ENCODE data around the gene RABEP1.
"Not testable (repeated sequence)": the region's sequence is repeated elsewhere in the genome, so short reads cannot be mapped to it uniquely, and the experiment has no call there.

RABEP1 gene

GRCh38 chr17:5408186-5408585 lies 126.1 kb downstream of the RABEP1 start:
- Mint-ChIP-seq H3K9me3 (no peaks in the 10 kb centered on the region), H3K27ac (no peak overlapping the region), H3K36me3 (peaks cover 30 to 36% of the 10 kb centered on the region in 2 donors), H3K4me3 (no peak overlapping the region), H3K27me3 (no peaks in the 10 kb centered on the region), H3K4me1 (peaks cover 22 to 32% of the 10 kb centered on the region in 2 donors)
- DNase-seq (no peak), ATAC-seq (replicated peaks) (no peak)

- no peaks in the 10 kb centered on the region for H3K27me3 Mint-ChIP-seq
- H3K4me3 Mint-ChIP-seq: peak overlapping the region; percentile 49 to 70
- H3K36me3 Mint-ChIP-seq: peaks cover 31 to 37% of the 10 kb centered on the region in 2 donors
- H3K27ac Mint-ChIP-seq: peak overlapping the region; percentile 77
- H3K4me1 Mint-ChIP-seq: peaks cover 27 to 38% of the 10 kb centered on the region in 2 donors
- DNase-seq (no peak), ATAC-seq (replicated peaks) (peak; percentile 52 to 69)
- H3K9me3 Mint-ChIP-seq: no peaks in the 10 kb centered on the region
Observed at GRCh38 chr17:5410594-5411272, 128.6 kb downstream of the RABEP1 start.

- Mint-ChIP-seq H3K27me3 (no peaks in the 10 kb centered on the region), H3K27ac (peak overlapping the region; percentile 32), H3K4me3 (no peak overlapping the region), H3K9me3 (no peaks in the 10 kb centered on the region), H3K4me1 (peaks cover 28 to 43% of the 10 kb centered on the region in 2 donors), H3K36me3 (peaks cover 44 to 58% of the 10 kb centered on the region in 2 donors)
- no peak for DNase-seq
- ATAC-seq (replicated peaks): no peak
Observed at GRCh38 chr17:5413682-5414081, 131.6 kb downstream of the RABEP1 start.

- DNase-seq (no peak), ATAC-seq (replicated peaks) (no peak)
- Mint-ChIP-seq H3K27ac (peak overlapping the region; percentile 37), H3K27me3 (no peaks in the 10 kb centered on the region), H3K9me3 (no peaks in the 10 kb centered on the region), H3K36me3 (peaks cover 39 to 53% of the 10 kb centered on the region in 2 donors), H3K4me1 (peaks cover 26 to 39% of the 10 kb centered on the region in 2 donors), H3K4me3 (peak overlapping the region; percentile 72)
Observed at GRCh38 chr17:5416901-5417300, 134.8 kb downstream of the RABEP1 start.

- Mint-ChIP-seq H3K9me3 (no peaks in the 10 kb centered on the region), H3K27me3 (no peaks in the 10 kb centered on the region), H3K36me3 (peaks cover 23 to 41% of the 10 kb centered on the region in 2 donors), H3K27ac (peak overlapping the region; percentile 98), H3K4me1 (peaks cover 13 to 32% of the 10 kb centered on the region in 2 donors), H3K4me3 (peak overlapping the region; percentile 93 to 98)
- peak; percentile 80 for DNase-seq
- ATAC-seq (replicated peaks): peak; percentile 66 to 67
Observed at GRCh38 chr17:5418858-5419355, 136.8 kb downstream of the RABEP1 start.

GRCh38 chr17:5419356-5419958 lies 137.4 kb downstream of the RABEP1 start, which contains the start of gene NUP88:
Gene NUP88 (minus strand): TSS chr17:5419662. CDS start chr17:5419650, 12 bp downstream.
- peak; percentile 88 to 91 for ATAC-seq (replicated peaks)
- peaks cover 23 to 41% of the 10 kb centered on the region in 2 donors for H3K36me3 Mint-ChIP-seq
- peaks cover 13 to 32% of the 10 kb centered on the region in 2 donors for H3K4me1 Mint-ChIP-seq
- H3K9me3 Mint-ChIP-seq: no peaks in the 10 kb centered on the region
- H3K4me3 Mint-ChIP-seq: peak within 1 kb of the TSS; percentile 93 to 98
- no peaks in the 10 kb centered on the region for H3K27me3 Mint-ChIP-seq
- DNase-seq: peak; percentile 97
- H3K27ac Mint-ChIP-seq: peak within 1 kb of the TSS; percentile 98

- H3K36me3 Mint-ChIP-seq: peaks cover 23 to 45% of the 10 kb centered on the region in 2 donors
- peak within 1 kb of the TSS; percentile 93 to 98 for H3K4me3 Mint-ChIP-seq
- DNase-seq (peak; percentile 83), ATAC-seq (replicated peaks) (peak; percentile 67 to 72)
- H3K9me3 Mint-ChIP-seq: no peaks in the 10 kb centered on the region
- H3K4me1 Mint-ChIP-seq: peaks cover 13 to 32% of the 10 kb centered on the region in 2 donors
- H3K27me3 Mint-ChIP-seq: no peaks in the 10 kb centered on the region
- peak within 1 kb of the TSS; percentile 98 for H3K27ac Mint-ChIP-seq
Observed at GRCh38 chr17:5419959-5420653, 138.0 kb downstream of the RABEP1 start, which contains the start of gene RPAIN. Gene RPAIN (plus strand): TSS chr17:5420182. CDS start chr17:5420211, 29 bp downstream.

- no peak for DNase-seq
- H3K4me1 Mint-ChIP-seq: peaks cover 11 to 26% of the 10 kb centered on the region in 2 donors
- ATAC-seq (replicated peaks): no peak
- H3K36me3 Mint-ChIP-seq: peaks cover 22 to 49% of the 10 kb centered on the region in 2 donors
- H3K27ac Mint-ChIP-seq: no peak overlapping the region
- no peaks in the 10 kb centered on the region for H3K27me3 Mint-ChIP-seq
- H3K9me3 Mint-ChIP-seq: no peaks in the 10 kb centered on the region
- no peak overlapping the region for H3K4me3 Mint-ChIP-seq
Observed at GRCh38 chr17:5422505-5422904, 140.4 kb downstream of the RABEP1 start.

GRCh38 chr17:5424909-5425308 lies 142.8 kb downstream of the RABEP1 start:
- ATAC-seq (replicated peaks) (no peak), DNase-seq (no peak)
- H3K27me3 Mint-ChIP-seq: no peaks in the 10 kb centered on the region
- no peak overlapping the region for H3K27ac Mint-ChIP-seq
- peaks cover 24 to 58% of the 10 kb centered on the region in 2 donors for H3K36me3 Mint-ChIP-seq
- peaks cover 18 to 26% of the 10 kb centered on the region in 2 donors for H3K4me1 Mint-ChIP-seq
- H3K4me3 Mint-ChIP-seq: no peak overlapping the region
- H3K9me3 Mint-ChIP-seq: no peaks in the 10 kb centered on the region

GRCh38 chr17:5425826-5426225 lies 143.7 kb downstream of the RABEP1 start:
- H3K36me3 Mint-ChIP-seq: peaks cover 28 to 59% of the 10 kb centered on the region in 2 donors
- DNase-seq: no peak
- H3K4me3 Mint-ChIP-seq: no peak overlapping the region
- H3K4me1 Mint-ChIP-seq: peaks cover 20 to 26% of the 10 kb centered on the region in 2 donors
- no peak overlapping the region for H3K27ac Mint-ChIP-seq
- H3K27me3 Mint-ChIP-seq: no peaks in the 10 kb centered on the region
- ATAC-seq (replicated peaks): no peak
- no peaks in the 10 kb centered on the region for H3K9me3 Mint-ChIP-seq

- DNase-seq (no peak), ATAC-seq (replicated peaks) (no peak)
- no peak overlapping the region for H3K27ac Mint-ChIP-seq
- no peaks in the 10 kb centered on the region for H3K27me3 Mint-ChIP-seq
- H3K4me1 Mint-ChIP-seq: peaks cover 11 to 15% of the 10 kb centered on the region in 2 donors
- H3K36me3 Mint-ChIP-seq: peaks cover 32 to 67% of the 10 kb centered on the region in 2 donors
- no peak overlapping the region for H3K4me3 Mint-ChIP-seq
- H3K9me3 Mint-ChIP-seq: no peaks in the 10 kb centered on the region
Observed at GRCh38 chr17:5429191-5429887, 147.3 kb downstream of the RABEP1 start.

GRCh38 chr17:5430413-5430999 lies 148.4 kb downstream of the RABEP1 start:
- Mint-ChIP-seq H3K27me3 (no peaks in the 10 kb centered on the region), H3K4me3 (no peak overlapping the region), H3K9me3 (no peaks in the 10 kb centered on the region), H3K4me1 (peaks cover 16 to 18% of the 10 kb centered on the region in 2 donors), H3K27ac (peak overlapping the region; percentile 70), H3K36me3 (peaks cover 31 to 65% of the 10 kb centered on the region in 2 donors)
- DNase-seq (no peak), ATAC-seq (replicated peaks) (no peak)

- H3K27me3 Mint-ChIP-seq; H3K9me3 Mint-ChIP-seq; ATAC-seq (replicated peaks); DNase-seq; H3K4me3 Mint-ChIP-seq: not testable (repeated sequence)
- Mint-ChIP-seq H3K27ac (peak overlapping the region; percentile 21), H3K4me1 (peaks cover 19 to 20% of the 10 kb centered on the region in 2 donors), H3K36me3 (peaks cover 33 to 61% of the 10 kb centered on the region in 2 donors)
Observed at GRCh38 chr17:5431234-5431633, 149.2 kb downstream of the RABEP1 start.
